GM12878 (cell line): ENCODE results near the gene RASIP1. TPM values are rescaled to one million over a fixed set of nuclear protein-coding genes. Genes with fewer than 3 reads are reported as not detected.

Experiments used
- ATAC-seq: fragments of 200-7000 bp; cut with Tn5 transposase; 3 replicates; pipeline ENCODE4 v1.9.1; 2020; ENCODE audit warnings: mild to moderate bottlenecking, moderate library complexity
- Bru-seq: library from RNA; stranded (reverse); fragments of 400-500 nt; gene quantifications from one replicate; lab custom pipeline; 2021; lab: Mats Ljungman, UMichigan
- BruChase-seq, 2 experiments: library from RNA; stranded (reverse); fragments of 400-500 nt; gene quantifications; one replicate each; lab custom pipeline; 2021; lab: Mats Ljungman, UMichigan
- BruUV-seq: library from RNA; stranded (reverse); fragments of 400-500 nt; replicated peaks from 2 replicates; lab custom pipeline; 2021; lab: Mats Ljungman, UMichigan
- CTCF ChIA-PET: fragments of 300-600 bp; sonication (Branson Sonifier 250); formaldehyde crosslinking; extraction: SDS; loops from one replicate; lab custom pipeline; 2021; ENCODE audit warnings: inconsistent platforms; lab: Yijun Ruan, JAX
- POLR2A ChIA-PET: fragments of 350-600 bp; formaldehyde crosslinking; extraction: SDS; loops from one replicate; lab custom pipeline; 2021; ENCODE audit warnings: inconsistent platforms; lab: Charles Lee
- RAD21 ChIA-PET: fragments of 300-600 bp; sonication (Branson Sonifier 250); formaldehyde crosslinking; loops from one replicate; lab custom pipeline; 2023; ENCODE audit warnings: antibody characterized with exemption; ENCODE audit not compliant: unreplicated experiment; lab: Charles Lee
- SMC1A ChIA-PET: fragments of 300-600 bp; sonication (Branson Sonifier 250); formaldehyde crosslinking; loops from one replicate; lab custom pipeline; 2023; ENCODE audit not compliant: unreplicated experiment, uncharacterized antibody; lab: Charles Lee
- DNase-seq: peaks from one replicate; pipeline ENCODE4 v3.0.0-alpha.2; 2011; ENCODE audit warnings: low read depth, low spot score
- FAIRE-seq: peaks from 3 replicates; lab custom pipeline; 2011; peaks lifted over from hg19 to GRCh38; lab: Jason Lieb, UNC
- H2AFZ ChIP-seq: 2 replicates; pipeline ENCODE4 v1.6.0; 2011; ENCODE audit warnings: low read depth, low read length, control low read depth; ENCODE audit not compliant: control insufficient read depth
- H3K27ac ChIP-seq: 2 replicates; pipeline ENCODE4 v1.5.1; 2011; ENCODE audit warnings: control low read depth; ENCODE audit not compliant: control insufficient read depth, insufficient read depth
- H3K27me3 ChIP-seq, 2 experiments: replicated peaks in 1 of 2; 2 replicates each; pipeline versions ENCODE4 v1.6.0 to v1.6.1; 2011; ENCODE audit warnings: low read length in 1 of 2; ENCODE audit not compliant: control insufficient read depth in 2 of 2, insufficient read depth in 2 of 2
- H3K36me3 ChIP-seq, 2 experiments: 2 replicates each; pipeline ENCODE4 v1.5.1; 2011; ENCODE audit warnings: low read length in 1 of 2; ENCODE audit not compliant: control insufficient read depth in 2 of 2, insufficient read depth in 2 of 2
- H3K4me1 ChIP-seq: 2 replicates; pipeline ENCODE4 v1.6.1; 2011; ENCODE audit warnings: mild to moderate bottlenecking, low read length, moderate library complexity, mixed read lengths; ENCODE audit not compliant: control insufficient read depth, insufficient read depth
- H3K4me2 ChIP-seq: 2 replicates; pipeline ENCODE4 v1.6.0; 2011; ENCODE audit warnings: control low read depth; ENCODE audit not compliant: control insufficient read depth, insufficient read depth
- H3K4me3 ChIP-seq: fragments of 200-600 bp; sonication (generic); 2 replicates; pipeline ENCODE4 v1.5.1; 2016
- H3K79me2 ChIP-seq: 2 replicates; pipeline ENCODE4 v1.6.0; 2011; ENCODE audit warnings: low read length; ENCODE audit not compliant: control insufficient read depth, insufficient read depth
- H3K9ac ChIP-seq: 2 replicates; pipeline ENCODE4 v1.8.0; 2011; ENCODE audit warnings: low read length, control low read depth, mixed read lengths; ENCODE audit not compliant: control insufficient read depth, insufficient read depth
- H3K9me3 ChIP-seq: replicated peaks from 3 replicates; pipeline ENCODE4 v1.5.1; 2011; ENCODE audit warnings: mild to moderate bottlenecking, low read length; ENCODE audit not compliant: control insufficient read depth, insufficient read depth
- H4K20me1 ChIP-seq: 2 replicates; pipeline ENCODE4 v1.6.0; 2011; ENCODE audit not compliant: control insufficient read depth, insufficient read depth
- ATF3 ChIP-seq: IDR thresholded peaks from 2 replicates; pipeline ENCODE4 v1.6.1; 2011; ENCODE audit warnings: low read depth, mild to moderate bottlenecking, low read length, moderate library complexity, borderline replicate concordance; ENCODE audit errors: extremely low read depth
- CBX3 ChIP-seq: fragments of 200-600 bp; sonication (generic); IDR thresholded peaks from 2 replicates; pipeline ENCODE4 v1.6.1; 2016; ENCODE audit warnings: low read depth, borderline replicate concordance
- CEBPZ ChIP-seq: fragments of 150-350 bp; IDR thresholded peaks from 2 replicates; pipeline ENCODE4 v1.6.1; 2016; ENCODE audit warnings: low read depth, low read length
- EP300 ChIP-seq, 2 experiments: fragments of 150-350 bp in 1 of 2; IDR thresholded peaks; 2 replicates each; pipeline ENCODE4 v1.6.1; 2011 to 2012; ENCODE audit warnings: low read depth in 2 of 2, low read length in 2 of 2, borderline replicate concordance in 1 of 2, improper control_type of control experiment in 1 of 2, inconsistent platforms in 1 of 2; ENCODE audit not compliant: control insufficient read depth in 1 of 2
- ETV6 ChIP-seq, 2 experiments: fragments of 450-650 bp in 1 of 2; IDR thresholded peaks in 1 of 2; conservative IDR thresholded peaks in 1 of 2; 2 replicates each; pipeline ENCODE4 v1.6.1; 2014; ENCODE audit warnings: antibody characterized with exemption in 1 of 2, borderline replicate concordance in 1 of 2, low read depth in 1 of 2, mild to moderate bottlenecking in 1 of 2, moderate library complexity in 1 of 2
- HDGF ChIP-seq: fragments of 450-650 bp; IDR thresholded peaks from 2 replicates; pipeline ENCODE4 v1.6.1; 2016; ENCODE audit warnings: antibody characterized with exemption
- IRF4 ChIP-seq: IDR thresholded peaks from 2 replicates; pipeline ENCODE4 v1.6.1; 2011; ENCODE audit warnings: low read depth, low read length
- LARP7 ChIP-seq: fragments of 450-650 bp; IDR thresholded peaks from 2 replicates; pipeline ENCODE4 v1.6.1; 2017; ENCODE audit warnings: mild to moderate bottlenecking
- RFX5 ChIP-seq: IDR thresholded peaks from 2 replicates; pipeline ENCODE4 v1.6.1; 2011; ENCODE audit warnings: low read depth, low read length, improper control_type of control experiment
- SIN3A ChIP-seq: IDR thresholded peaks from 2 replicates; pipeline ENCODE4 v1.6.1; 2012; ENCODE audit warnings: low read depth, low read length, improper control_type of control experiment
- YBX1 ChIP-seq: fragments of 450-650 bp; IDR thresholded peaks from 2 replicates; pipeline ENCODE4 v1.6.1; 2016; ENCODE audit warnings: antibody characterized with exemption
- WGBS: methylation state at CpG from one replicate; pipeline ENCODE4 v1.1.6; 2016; ENCODE audit warnings: low lambda C conversion rate; ENCODE audit not compliant: insufficient replicate concordance, insufficient coverage; ENCODE audit errors: missing lambda C conversion rate; 5-methylcytosine and 5-hydroxymethylcytosine counted together
- in situ Hi-C: fragments of 300-500 bp; cut with MboI; formaldehyde crosslinking; loops from 9 replicates; pipeline ENCODE4 v1.14.3; 2018; ENCODE audit warnings: mixed read lengths
- intact Hi-C: fragments of 100-400 bp; cut with micrococcal nuclease; formaldehyde crosslinking; loops from one replicate; pipeline ENCODE4 v1.14.2; 2022; ENCODE audit not compliant: unreplicated experiment
- long read RNA-seq, 2 experiments: library from polyadenylated mRNA; unstranded; transcript quantifications; one replicate each; pipeline ENCODE4 v2.0.0, GENCODE V29; 2019 to 2020
- polyA minus RNA-seq, 3 experiments: library from RNA; depleted of rRNA, polyadenylated mRNA; stranded (reverse); fragments of >200 nt; gene quantifications; 2 replicates each; pipeline ENCODE4 v1.2.3, GENCODE V29; 2011
- polyA plus RNA-seq, 11 experiments: library from polyadenylated mRNA; depleted of rRNA in 4 of 11; unstranded in 6 of 11; stranded (reverse) in 5 of 11; fragments of >200 nt; fragmentation: Nextera tagmentation in 4 of 11; fragmentation: Illumina TruSeq in 1 of 11; extraction: Ambion mirVana in 4 of 11; extraction: Trizol in 1 of 11; gene quantifications; 1 replicate in 1 of 11; 2 replicates in 10 of 11; pipeline versions ENCODE4 v1.2.1 to v1.2.3, GENCODE V29; 2011 to 2016; ENCODE audit warnings: inconsistent platforms in 2 of 11, missing spikeins in 2 of 11, low read depth in 1 of 11
- total RNA-seq, 4 experiments: library from RNA; depleted of rRNA in 3 of 4; stranded (reverse); fragments of >200 nt in 3 of 4; fragmentation: Illumina TruSeq in 1 of 4; extraction: Trizol in 1 of 4; gene quantifications; 2 replicates each; pipeline versions ENCODE4 v1.2.1 to v1.2.3, GENCODE V29; 2013 to 2021

The RASIP1 gene, protein sequence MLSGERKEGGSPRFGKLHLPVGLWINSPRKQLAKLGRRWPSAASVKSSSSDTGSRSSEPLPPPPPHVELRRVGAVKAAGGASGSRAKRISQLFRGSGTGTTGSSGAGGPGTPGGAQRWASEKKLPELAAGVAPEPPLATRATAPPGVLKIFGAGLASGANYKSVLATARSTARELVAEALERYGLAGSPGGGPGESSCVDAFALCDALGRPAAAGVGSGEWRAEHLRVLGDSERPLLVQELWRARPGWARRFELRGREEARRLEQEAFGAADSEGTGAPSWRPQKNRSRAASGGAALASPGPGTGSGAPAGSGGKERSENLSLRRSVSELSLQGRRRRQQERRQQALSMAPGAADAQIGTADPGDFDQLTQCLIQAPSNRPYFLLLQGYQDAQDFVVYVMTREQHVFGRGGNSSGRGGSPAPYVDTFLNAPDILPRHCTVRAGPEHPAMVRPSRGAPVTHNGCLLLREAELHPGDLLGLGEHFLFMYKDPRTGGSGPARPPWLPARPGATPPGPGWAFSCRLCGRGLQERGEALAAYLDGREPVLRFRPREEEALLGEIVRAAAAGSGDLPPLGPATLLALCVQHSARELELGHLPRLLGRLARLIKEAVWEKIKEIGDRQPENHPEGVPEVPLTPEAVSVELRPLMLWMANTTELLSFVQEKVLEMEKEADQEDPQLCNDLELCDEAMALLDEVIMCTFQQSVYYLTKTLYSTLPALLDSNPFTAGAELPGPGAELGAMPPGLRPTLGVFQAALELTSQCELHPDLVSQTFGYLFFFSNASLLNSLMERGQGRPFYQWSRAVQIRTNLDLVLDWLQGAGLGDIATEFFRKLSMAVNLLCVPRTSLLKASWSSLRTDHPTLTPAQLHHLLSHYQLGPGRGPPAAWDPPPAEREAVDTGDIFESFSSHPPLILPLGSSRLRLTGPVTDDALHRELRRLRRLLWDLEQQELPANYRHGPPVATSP
- total RNA-seq (2013; cell fraction: nucleolus; rRNA removed): not detected in 2 replicates
- total RNA-seq (2014; rRNA removed): not detected in 2 replicates
- total RNA-seq (2014; rRNA removed; fragmentation: Illumina TruSeq; extraction: Trizol): not detected in 2 replicates
- 0.08 and 0.19 TPM in 2 replicates for total RNA-seq (2021)
- not detected for polyA plus RNA-seq (2011; ENCODE audit: low read depth)
- polyA plus RNA-seq (2011; rRNA removed): not detected in 2 replicates
- polyA plus RNA-seq (2011; cell fraction: cytosol; rRNA removed): 0.03 TPM in 2 replicates
- not detected in 2 replicates for polyA plus RNA-seq (2011; cell fraction: nucleus; rRNA removed)
- polyA plus RNA-seq (2012): 0.09 and 0.22 TPM in 2 replicates
- not detected in 2 replicates for polyA plus RNA-seq (2014; fragmentation: Illumina TruSeq; extraction: Trizol)
- not detected for polyA plus RNA-seq (2014; fragmentation: Nextera tagmentation; extraction: Ambion mirVana)
- polyA plus RNA-seq (2014; rRNA removed): 0.19 TPM in 1 of 2 replicates, not detected in the other
- not detected for polyA plus RNA-seq (2016; fragmentation: Nextera tagmentation; extraction: Ambion mirVana)
- not detected in 2 replicates for polyA minus RNA-seq (2011; rRNA and poly(A)+ RNA removed)
- polyA minus RNA-seq (2011; cell fraction: cytosol; rRNA and poly(A)+ RNA removed): 0.40 and 0.62 TPM in 2 replicates
- 0.29 TPM in 1 of 2 replicates, not detected in the other for polyA minus RNA-seq (2011; cell fraction: nucleus; rRNA and poly(A)+ RNA removed)
- Bru-seq, nascent RNA: not detected
- BruChase-seq, experiment 1, labeled RNA remaining after a 6-hour chase: not detected
- BruChase-seq, experiment 2, labeled RNA remaining after a 2-hour chase: not detected
- long read RNA-seq, experiment 1: 0 reads
- long read RNA-seq, experiment 2: 0 reads

- in situ Hi-C loops: no loop called here
- Histone ChIP-seq H3K9ac (no peak within 1 kb of the TSS), H3K79me2 (no peaks in the 10 kb centered on the region), H3K27me3 (peaks cover 6 to 9% of the 10 kb centered on the region in 2 experiments; a peak in 3 of 4 replicates), H4K20me1 (no peaks in the 10 kb centered on the region), H3K4me2 (peak within 1 kb of the TSS; percentile 75), H3K4me3 (peak within 1 kb of the TSS; percentile 44; the same call in 1 of the 2 replicates), H3K27ac (no peak within 1 kb of the TSS), H2AFZ (no peak within 1 kb of the TSS; the same call in 1 of the 2 replicates), H3K9me3 (no peaks in the 10 kb centered on the region; the same call in 2 of the 3 replicates), H3K4me1 (peaks cover 5% of the 10 kb centered on the region), H3K36me3 (no peaks in the 10 kb centered on the region)
- ChIA-PET CTCF (interaction anchor here (1.2 kb wide), 2 partner anchors 42 to 66 kb away, joined by 3 read pairs; no protein-coding TSS in a partner anchor), POLR2A (no interaction called here), RAD21 (no interaction called here), SMC1A (no interaction called here)
- FAIRE-seq: no peak
- WGBS: 44% methylated on average over 26 of the region's 27 CpGs
- intact Hi-C loops: no loop called here
- no TSS peak for BruUV-seq
- ATAC-seq: no peak
- no peak for DNase-seq
- TF ChIP-seq CBX3: no peak
- TF ChIP-seq IRF4: no peak
- no peak for TF ChIP-seq SIN3A
- no peak for TF ChIP-seq CEBPZ
- no peak for TF ChIP-seq HDGF
- no peak for TF ChIP-seq ATF3
- no peak for TF ChIP-seq RFX5
- TF ChIP-seq LARP7: no peak
- no peak for TF ChIP-seq ETV6 (conservative IDR thresholded peaks at IDR 0.05 in 1 of 2, IDR thresholded peaks at IDR 0.05 in 1 of 2; ENCODE audit: borderline replicate concordance in 1 of 2, low read depth in 1 of 2)
- no peak for TF ChIP-seq EP300 (IDR thresholded peaks at IDR 0.05; ENCODE audit: borderline replicate concordance in 1 of 2, control insufficient read depth in 1 of 2, low read depth in 2 of 2, low read length in 2 of 2)
- no peak for TF ChIP-seq YBX1
These were observed at the start of gene RASIP1 for GRCh38 chr19:48740164-48740972. RASIP1 (minus strand) TSS chr19:48740610; CDS start chr19:48740282, 328 bp downstream.
